Keratinocyte (primary cell): ENCODE measurements around the gene TCERG1L. TPM values are rescaled to one million over a fixed set of nuclear protein-coding genes. Genes with fewer than 3 reads are reported as not detected.

Experiments
- DNase-seq: peaks from one replicate; pipeline ENCODE4 v3.0.0-alpha.2; 2011; ENCODE audit warnings: low read depth, missing footprints, low spot score
- FAIRE-seq: peaks from 2 replicates; lab custom pipeline; 2011; peaks lifted over from hg19 to GRCh38; lab: Jason Lieb, UNC
- H2AFZ ChIP-seq: 2 replicates; pipeline ENCODE4 v1.6.0; 2012; ENCODE audit warnings: low read length, control low read depth, inconsistent platforms; ENCODE audit not compliant: control insufficient read depth
- H3K27ac ChIP-seq: 2 replicates; pipeline ENCODE4 v1.5.1; 2011; ENCODE audit warnings: low read length; ENCODE audit not compliant: control insufficient read depth, insufficient read depth
- H3K27me3 ChIP-seq: 3 replicates; pipeline ENCODE4 v1.6.0; 2011; ENCODE audit warnings: low read length; ENCODE audit not compliant: control insufficient read depth, insufficient read depth; ENCODE audit errors: extremely low read depth
- H3K36me3 ChIP-seq, 2 experiments: 2 replicates in 1 of 2; 3 replicates in 1 of 2; pipeline ENCODE4 v1.5.1; 2011; ENCODE audit warnings: low read length in 2 of 2, mild to moderate bottlenecking in 1 of 2; ENCODE audit not compliant: control insufficient read depth in 2 of 2, insufficient read depth in 2 of 2; ENCODE audit errors: extremely low read depth in 1 of 2
- H3K4me1 ChIP-seq: 3 replicates; pipeline ENCODE4 v1.5.1; 2011; ENCODE audit warnings: low read length; ENCODE audit not compliant: control insufficient read depth, insufficient read depth; ENCODE audit errors: extremely low read depth
- H3K4me2 ChIP-seq: 3 replicates; pipeline ENCODE4 v1.6.0; 2011; ENCODE audit warnings: low read depth, low read length; ENCODE audit not compliant: control insufficient read depth, insufficient read depth; ENCODE audit errors: extremely low read depth
- H3K4me3 ChIP-seq, 3 experiments: fragments of 200-600 bp in 1 of 3; sonication (generic) in 1 of 3; 2 replicates in 2 of 3; 3 replicates in 1 of 3; pipeline ENCODE4 v1.5.1; 2011 to 2016; ENCODE audit warnings: low read length in 3 of 3, mild to moderate bottlenecking in 3 of 3, control low read depth in 2 of 3, inconsistent platforms in 1 of 3, low read depth in 1 of 3, mixed read lengths in 1 of 3, mixed run types in 1 of 3, moderate library complexity in 1 of 3; ENCODE audit not compliant: control insufficient read depth in 2 of 3, insufficient read depth in 2 of 3; ENCODE audit errors: extremely low read depth in 1 of 3
- H3K79me2 ChIP-seq: 2 replicates; pipeline ENCODE4 v1.6.0; 2012; ENCODE audit warnings: low read length; ENCODE audit not compliant: control insufficient read depth, insufficient read depth
- H3K9ac ChIP-seq: 3 replicates; pipeline ENCODE4 v1.6.0; 2011; ENCODE audit warnings: low read length; ENCODE audit not compliant: control insufficient read depth, insufficient read depth; ENCODE audit errors: extremely low read depth
- H3K9me1 ChIP-seq: 3 replicates; pipeline ENCODE4 v1.6.0; 2011; ENCODE audit warnings: low read length; ENCODE audit not compliant: control insufficient read depth, insufficient read depth; ENCODE audit errors: extremely low read depth
- H3K9me3 ChIP-seq: 2 replicates; pipeline ENCODE4 v1.5.1; 2012; ENCODE audit warnings: low read depth, low read length; ENCODE audit not compliant: control insufficient read depth
- H4K20me1 ChIP-seq: 3 replicates; pipeline ENCODE4 v1.6.0; 2011; ENCODE audit warnings: low read length; ENCODE audit not compliant: control insufficient read depth, insufficient read depth; ENCODE audit errors: extremely low read depth
- EZH2 ChIP-seq: IDR thresholded peaks from one replicate; pipeline ENCODE4 v1.6.1; 2012; ENCODE audit warnings: inconsistent platforms, mild to moderate bottlenecking, low read length, moderate library complexity
- dilution Hi-C: fragments of 300-500 bp; cut with MboI; formaldehyde crosslinking; loops from one replicate; pipeline ENCODE4 v1.7.0; 2020; ENCODE audit warnings: low sequenced_read_pairs; ENCODE audit not compliant: extremely low pct_ligation_motif_present
- polyA plus RNA-seq, 5 experiments: library from polyadenylated mRNA; depleted of rRNA in 3 of 5; stranded (reverse) in 3 of 5; stranded (forward) in 1 of 5; unstranded in 1 of 5; fragments of >200 nt; gene quantifications; 1 replicate in 1 of 5; 2 replicates in 3 of 5; 3 replicates in 1 of 5; pipeline versions ENCODE4 v1.2.1 to v1.2.3, GENCODE V29; 2011 to 2012; ENCODE audit warnings: missing spikeins in 2 of 5, low read depth in 1 of 5, low replicate concordance in 1 of 5
- TF ChIP-seq, protein P1 (sequence below), 3 experiments: IDR thresholded peaks in 1 of 3; conservative IDR thresholded peaks in 1 of 3; optimal IDR thresholded peaks in 1 of 3; 2 replicates in 2 of 3; 3 replicates in 1 of 3; pipeline versions ENCODE3 to v1.5.1; 2011; ENCODE audit warnings: low read length in 3 of 3, mild to moderate bottlenecking in 3 of 3, moderate library complexity in 2 of 3, control low read depth in 1 of 3, inconsistent platforms in 1 of 3; ENCODE audit not compliant: insufficient read depth in 2 of 3; ENCODE audit errors: extremely low read depth in 1 of 3

TCERG1L gene
- polyA plus RNA-seq, 1 donor (not counting 4 experiments of a cell fraction or from before 2014, with no cell fraction given): not detected

GRCh38 chr10:131201741-131202515 is 109.6 kb downstream of the TCERG1L start:
- H3K79me2 ChIP-seq: no peaks in the 10 kb centered on the region

DNA sequence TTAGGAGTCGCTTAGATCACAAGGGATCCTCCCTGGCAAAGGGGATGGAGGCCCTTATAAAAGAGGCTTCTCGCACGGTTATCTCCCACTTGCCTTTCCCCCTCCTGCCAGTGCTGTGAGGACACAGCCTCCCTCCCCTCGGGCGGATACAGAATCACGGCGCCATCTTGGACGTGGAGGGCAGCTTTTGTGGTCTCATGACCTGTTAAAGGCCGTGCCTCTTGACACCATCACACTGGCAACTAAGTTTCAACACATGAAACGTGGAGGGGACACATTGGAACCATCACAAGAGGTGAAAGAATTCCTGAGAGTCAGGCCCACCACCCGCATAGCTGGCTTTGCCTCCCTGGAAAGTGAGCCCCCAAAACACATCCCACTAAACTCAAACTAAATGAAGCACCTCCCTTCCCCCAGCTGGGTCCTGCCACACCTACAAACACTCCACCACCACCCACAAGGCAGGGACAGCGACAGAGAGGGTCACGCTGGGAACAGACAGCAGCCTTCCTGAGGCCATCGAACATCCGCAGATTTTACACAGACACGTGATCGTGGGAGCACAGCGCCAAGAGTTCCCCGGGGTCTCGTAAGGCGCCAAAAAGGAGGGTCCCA is 110.6 kb downstream of the TCERG1L start:
- H3K4me3 ChIP-seq: no peak overlapping the region
- peaks cover 10% of the 10 kb centered on the region for H3K9me3 ChIP-seq
- no peak for DNase-seq
- no peak overlapping the region for H2AFZ ChIP-seq
- dilution Hi-C loops: no loop called here
- H3K9ac ChIP-seq: no peak overlapping the region
- H3K79me2 ChIP-seq: no peaks in the 10 kb centered on the region
- H3K36me3 ChIP-seq: no peaks in the 10 kb centered on the region
- H3K27ac ChIP-seq: no peak overlapping the region
- TF ChIP-seq EZH2: no peak
- TF ChIP-seq, protein P1, sequence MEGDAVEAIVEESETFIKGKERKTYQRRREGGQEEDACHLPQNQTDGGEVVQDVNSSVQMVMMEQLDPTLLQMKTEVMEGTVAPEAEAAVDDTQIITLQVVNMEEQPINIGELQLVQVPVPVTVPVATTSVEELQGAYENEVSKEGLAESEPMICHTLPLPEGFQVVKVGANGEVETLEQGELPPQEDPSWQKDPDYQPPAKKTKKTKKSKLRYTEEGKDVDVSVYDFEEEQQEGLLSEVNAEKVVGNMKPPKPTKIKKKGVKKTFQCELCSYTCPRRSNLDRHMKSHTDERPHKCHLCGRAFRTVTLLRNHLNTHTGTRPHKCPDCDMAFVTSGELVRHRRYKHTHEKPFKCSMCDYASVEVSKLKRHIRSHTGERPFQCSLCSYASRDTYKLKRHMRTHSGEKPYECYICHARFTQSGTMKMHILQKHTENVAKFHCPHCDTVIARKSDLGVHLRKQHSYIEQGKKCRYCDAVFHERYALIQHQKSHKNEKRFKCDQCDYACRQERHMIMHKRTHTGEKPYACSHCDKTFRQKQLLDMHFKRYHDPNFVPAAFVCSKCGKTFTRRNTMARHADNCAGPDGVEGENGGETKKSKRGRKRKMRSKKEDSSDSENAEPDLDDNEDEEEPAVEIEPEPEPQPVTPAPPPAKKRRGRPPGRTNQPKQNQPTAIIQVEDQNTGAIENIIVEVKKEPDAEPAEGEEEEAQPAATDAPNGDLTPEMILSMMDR (optimal IDR thresholded peaks at IDR 0.05 in 1 of 3, IDR thresholded peaks at IDR 0.05 in 1 of 3, conservative IDR thresholded peaks at IDR 0.05 in 1 of 3; ENCODE audit: extremely low read depth in 1 of 3, insufficient read depth in 2 of 3, low read length in 3 of 3): no peak
- no peaks in the 10 kb centered on the region for H3K27me3 ChIP-seq
- no peaks in the 10 kb centered on the region for H4K20me1 ChIP-seq
- no peak overlapping the region for H3K4me2 ChIP-seq
- FAIRE-seq: no peak
- H3K9me1 ChIP-seq: no peaks in the 10 kb centered on the region
- no peaks in the 10 kb centered on the region for H3K4me1 ChIP-seq

More at GRCh38 chr10:131201741-131202515, 109.6 kb downstream of the TCERG1L start:
- Histone ChIP-seq H3K9ac (no peak overlapping the region), H3K36me3 (no peaks in the 10 kb centered on the region), H3K4me3 (no peak overlapping the region), H3K27me3 (no peaks in the 10 kb centered on the region), H3K4me2 (no peak overlapping the region), H3K9me3 (peaks cover 11% of the 10 kb centered on the region), H3K4me1 (no peaks in the 10 kb centered on the region), H3K9me1 (no peaks in the 10 kb centered on the region), H4K20me1 (no peaks in the 10 kb centered on the region), H3K27ac (no peak overlapping the region), H2AFZ (no peak overlapping the region)
- DNase-seq (no peak), FAIRE-seq (no peak)
- TF ChIP-seq, protein P1 (optimal IDR thresholded peaks at IDR 0.05 in 1 of 3, IDR thresholded peaks at IDR 0.05 in 1 of 3, conservative IDR thresholded peaks at IDR 0.05 in 1 of 3; ENCODE audit: extremely low read depth in 1 of 3, insufficient read depth in 2 of 3, low read length in 3 of 3): no peak
- TF ChIP-seq EZH2: no peak
- dilution Hi-C loops: no loop called here
